OCI-LY1 (cell line): ENCODE data around the gene GARIN5A.

Experiments
- H2AFZ ChIP-seq: fragments of 200-600 bp; sonication (generic), shearing (Covaris generic); 2 replicates; pipeline ENCODE4 v1.6.0; 2014; ENCODE audit warnings: antibody characterized with exemption, mild to moderate bottlenecking, low read length
- H3F3A ChIP-seq: fragments of 200-600 bp; sonication (generic), shearing (Covaris generic); 2 replicates; pipeline ENCODE4 v1.6.0; 2014; ENCODE audit warnings: mild to moderate bottlenecking, antibody characterized with exemption, low read length, moderate library complexity; ENCODE audit not compliant: insufficient read depth
- H3K27ac ChIP-seq: fragments of 200-600 bp; sonication (generic); 2 replicates; pipeline ENCODE4 v1.5.1; 2014; ENCODE audit warnings: low read length, mixed run types, mild to moderate bottlenecking, low read depth; ENCODE audit not compliant: poor library complexity, severe bottlenecking
- H3K27me3 ChIP-seq: fragments of 200-600 bp; sonication (generic); 2 replicates; pipeline ENCODE4 v1.6.0; 2014; ENCODE audit warnings: antibody characterized with exemption, mild to moderate bottlenecking, low read length, moderate library complexity; ENCODE audit not compliant: insufficient read depth
- H3K36me3 ChIP-seq: fragments of 200-600 bp; sonication (generic); 2 replicates; pipeline ENCODE4 v1.6.1; 2014; ENCODE audit warnings: mild to moderate bottlenecking, antibody characterized with exemption, low read length, moderate library complexity, mixed read lengths; ENCODE audit not compliant: insufficient read depth
- H3K4me1 ChIP-seq: fragments of 200-600 bp; sonication (generic); 2 replicates; pipeline ENCODE4 v1.5.1; 2014; ENCODE audit warnings: mild to moderate bottlenecking, low read length, moderate library complexity; ENCODE audit not compliant: insufficient read depth, severe bottlenecking
- H3K4me2 ChIP-seq: fragments of 200-600 bp; sonication (generic), shearing (Covaris generic); 2 replicates; pipeline ENCODE4 v1.6.1; 2014; ENCODE audit warnings: low read length
- H3K4me3 ChIP-seq: fragments of 200-600 bp; sonication (generic); 2 replicates; pipeline ENCODE4 v1.5.1; 2014; ENCODE audit warnings: low read length, low read depth, mild to moderate bottlenecking, mixed read lengths; ENCODE audit not compliant: poor library complexity, severe bottlenecking
- H3K79me2 ChIP-seq: fragments of 200-600 bp; shearing (Covaris generic); 2 replicates; pipeline ENCODE4 v1.6.1; 2016; ENCODE audit warnings: mixed run types, low read length, mixed read lengths; ENCODE audit not compliant: insufficient read depth
- H3K9ac ChIP-seq: fragments of 200-600 bp; sonication (generic), shearing (Covaris generic); 2 replicates; pipeline ENCODE4 v1.6.1; 2014; ENCODE audit warnings: mild to moderate bottlenecking, low read length, mixed read lengths
- H3K9me2 ChIP-seq: fragments of 200-600 bp; sonication (generic), shearing (Covaris generic); 2 replicates; pipeline ENCODE4 v1.6.1; 2014; ENCODE audit warnings: low read depth, mild to moderate bottlenecking, low read length, mixed read lengths
- H3K9me3 ChIP-seq: fragments of 200-600 bp; shearing (Covaris generic); 2 replicates; pipeline ENCODE4 v1.6.1; 2014; ENCODE audit warnings: low read length, mixed read lengths
- H4K20me1 ChIP-seq: fragments of 200-600 bp; sonication (generic), shearing (Covaris generic); 2 replicates; pipeline ENCODE4 v1.6.0; 2016; ENCODE audit warnings: mild to moderate bottlenecking, low read length; ENCODE audit not compliant: insufficient read depth
- EZH2 ChIP-seq: fragments of 200-600 bp; sonication (generic), shearing (Covaris generic); IDR thresholded peaks from 2 replicates; pipeline ENCODE4 v1.8.0; 2017; ENCODE audit warnings: borderline replicate concordance, mixed run types, mild to moderate bottlenecking, antibody characterized with exemption, low read length, moderate library complexity, mixed read lengths
- TF ChIP-seq, protein P1 (sequence below): fragments of 200-600 bp; sonication (generic), shearing (Covaris generic); IDR thresholded peaks from 2 replicates; pipeline ENCODE4 v1.5.1; 2017; ENCODE audit warnings: mild to moderate bottlenecking, antibody characterized with exemption, low read length, moderate library complexity, mixed read lengths

The GARIN5A gene

DNA sequence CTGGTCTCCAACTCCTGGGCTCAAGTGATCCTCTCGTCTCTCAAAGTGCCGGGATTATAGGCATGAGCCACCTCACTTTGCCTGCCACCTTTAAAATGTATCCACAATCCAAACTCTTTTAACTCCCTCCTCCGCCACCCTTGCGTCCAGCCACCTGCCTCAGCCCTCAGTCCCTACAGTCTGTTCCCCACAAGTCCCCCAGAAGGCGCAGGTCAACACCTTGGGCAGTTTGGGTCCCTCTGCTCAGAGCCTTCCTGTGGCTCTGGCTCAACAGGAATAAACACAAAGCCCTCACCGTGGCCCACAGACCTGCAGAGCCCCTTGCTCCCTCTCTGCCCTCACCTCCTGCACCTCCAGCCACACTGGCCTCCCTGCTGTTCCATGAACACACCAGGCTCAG, 7.8 kb downstream of the GARIN5A start:
- H4K20me1 ChIP-seq, result no peaks in the 10 kb centered on the region
- H3K4me1 ChIP-seq, result no peaks in the 10 kb centered on the region
- H3K4me3 ChIP-seq, result no peak overlapping the region
- H3K9me2 ChIP-seq, result no peaks in the 10 kb centered on the region
- peaks cover 14% of the 10 kb centered on the region; the same call in 1 of the 2 replicates for H3K27me3 ChIP-seq
- no peaks in the 10 kb centered on the region for H3K36me3 ChIP-seq
- no peak overlapping the region for H3K4me2 ChIP-seq
- no peaks in the 10 kb centered on the region for H3K9me3 ChIP-seq
- no peak overlapping the region for H3K9ac ChIP-seq
- no peak for TF ChIP-seq EZH2
- TF ChIP-seq, protein P1, sequence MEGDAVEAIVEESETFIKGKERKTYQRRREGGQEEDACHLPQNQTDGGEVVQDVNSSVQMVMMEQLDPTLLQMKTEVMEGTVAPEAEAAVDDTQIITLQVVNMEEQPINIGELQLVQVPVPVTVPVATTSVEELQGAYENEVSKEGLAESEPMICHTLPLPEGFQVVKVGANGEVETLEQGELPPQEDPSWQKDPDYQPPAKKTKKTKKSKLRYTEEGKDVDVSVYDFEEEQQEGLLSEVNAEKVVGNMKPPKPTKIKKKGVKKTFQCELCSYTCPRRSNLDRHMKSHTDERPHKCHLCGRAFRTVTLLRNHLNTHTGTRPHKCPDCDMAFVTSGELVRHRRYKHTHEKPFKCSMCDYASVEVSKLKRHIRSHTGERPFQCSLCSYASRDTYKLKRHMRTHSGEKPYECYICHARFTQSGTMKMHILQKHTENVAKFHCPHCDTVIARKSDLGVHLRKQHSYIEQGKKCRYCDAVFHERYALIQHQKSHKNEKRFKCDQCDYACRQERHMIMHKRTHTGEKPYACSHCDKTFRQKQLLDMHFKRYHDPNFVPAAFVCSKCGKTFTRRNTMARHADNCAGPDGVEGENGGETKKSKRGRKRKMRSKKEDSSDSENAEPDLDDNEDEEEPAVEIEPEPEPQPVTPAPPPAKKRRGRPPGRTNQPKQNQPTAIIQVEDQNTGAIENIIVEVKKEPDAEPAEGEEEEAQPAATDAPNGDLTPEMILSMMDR, result no peak
- H3K27ac ChIP-seq, result no peak overlapping the region
- no peaks in the 10 kb centered on the region for H3K79me2 ChIP-seq
- no peak overlapping the region for H2AFZ ChIP-seq
- H3F3A ChIP-seq, result no peaks in the 10 kb centered on the region

DNA sequence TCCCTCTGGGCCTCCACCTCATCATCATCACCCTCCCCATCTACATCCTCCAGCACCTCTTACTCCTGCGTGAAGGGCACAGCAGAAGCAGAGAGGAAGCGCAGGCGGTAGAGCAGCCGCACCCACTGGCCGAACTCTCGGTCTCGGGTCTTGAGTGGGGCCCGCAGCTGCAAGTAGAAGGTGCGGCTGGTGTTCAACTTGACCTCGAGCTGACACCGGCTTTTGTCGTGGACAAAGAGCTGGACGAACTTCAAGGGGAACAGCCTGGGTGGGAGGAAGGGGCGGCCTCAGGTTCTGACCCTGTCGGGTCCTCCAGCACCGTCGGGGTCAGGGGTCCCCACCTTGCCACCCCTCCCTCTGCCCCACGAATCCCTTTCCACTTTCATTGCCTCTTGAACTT, 9.1 kb downstream of the GARIN5A start:
- Histone ChIP-seq H3K27ac (no peak overlapping the region), H3F3A (no peaks in the 10 kb centered on the region), H3K4me1 (no peaks in the 10 kb centered on the region), H3K79me2 (no peaks in the 10 kb centered on the region), H3K27me3 (peaks cover 14% of the 10 kb centered on the region; the same call in 1 of the 2 replicates), H3K9me2 (no peaks in the 10 kb centered on the region), H3K4me3 (no peak overlapping the region), H3K36me3 (no peaks in the 10 kb centered on the region), H4K20me1 (no peaks in the 10 kb centered on the region), H3K9me3 (no peaks in the 10 kb centered on the region), H3K9ac (no peak overlapping the region), H2AFZ (no peak overlapping the region), H3K4me2 (no peak overlapping the region)
- no peak for TF ChIP-seq EZH2
- TF ChIP-seq, protein P1, result no peak

DNA sequence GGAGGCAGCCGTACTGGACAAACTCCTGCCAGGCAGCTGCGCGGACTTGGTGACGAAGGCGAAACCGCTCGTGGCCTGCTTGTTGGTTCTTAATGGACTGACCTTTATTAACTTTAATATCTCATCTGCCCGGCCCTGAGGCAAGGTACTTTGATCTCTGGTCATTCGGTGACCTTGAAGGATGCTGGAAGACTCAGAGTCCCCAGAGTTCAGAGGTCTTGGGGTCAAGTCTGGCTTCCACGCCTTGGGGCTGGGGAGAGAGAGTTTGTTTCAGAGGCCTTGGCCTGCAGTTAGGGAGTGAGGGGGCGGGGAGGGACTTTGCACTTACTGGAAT, 10.0 kb downstream of the GARIN5A start:
- H3K4me2 ChIP-seq, result no peak overlapping the region
- TF ChIP-seq, protein P1, result no peak
- no peak for TF ChIP-seq EZH2
- H3K36me3 ChIP-seq, result no peaks in the 10 kb centered on the region
- no peak overlapping the region for H3K9ac ChIP-seq
- H3K27ac ChIP-seq, result no peak overlapping the region
- H3K4me3 ChIP-seq, result no peak overlapping the region
- no peaks in the 10 kb centered on the region for H3F3A ChIP-seq
- peaks cover 14% of the 10 kb centered on the region; the same call in 1 of the 2 replicates for H3K27me3 ChIP-seq
- H3K79me2 ChIP-seq, result no peaks in the 10 kb centered on the region
- H3K4me1 ChIP-seq, result no peaks in the 10 kb centered on the region
- H3K9me2 ChIP-seq, result no peaks in the 10 kb centered on the region
- H4K20me1 ChIP-seq, result no peaks in the 10 kb centered on the region
- H3K9me3 ChIP-seq, result no peaks in the 10 kb centered on the region
- no peak overlapping the region for H2AFZ ChIP-seq
